HEK293T (cell line): ENCODE data around the gene MYO9A.
"Not testable (repeated sequence)": the region's sequence is repeated elsewhere in the genome, so short reads cannot be mapped to it uniquely, and the experiment has no call there.

Source experiments
- CTCF ChIA-PET: fragments of 350-600 bp; formaldehyde crosslinking; extraction: SDS; loops from one replicate; lab custom pipeline; 2021; ENCODE audit warnings: antibody characterized with exemption, inconsistent platforms; lab: Yijun Ruan, JAX
- POLR2A ChIA-PET: fragments of 350-600 bp; formaldehyde crosslinking; extraction: SDS; loops from one replicate; lab custom pipeline; 2020; ENCODE audit warnings: antibody characterized with exemption, inconsistent platforms; lab: Yijun Ruan, JAX
- DNase-seq: peaks from one replicate; pipeline ENCODE4 v3.0.0; 2012; ENCODE audit warnings: mixed read lengths; ENCODE audit errors: extremely low spot score
- ARNT ChIP-seq: fragments of 450-650 bp; IDR thresholded peaks from 2 replicates; pipeline ENCODE4 v1.6.1; 2017; ENCODE audit warnings: mild to moderate bottlenecking
- BHLHE40 ChIP-seq: fragments of 450-650 bp; IDR thresholded peaks from 2 replicates; pipeline ENCODE4 v1.6.1; 2016; ENCODE audit warnings: mild to moderate bottlenecking, moderate library complexity, borderline replicate concordance
- CTBP1 ChIP-seq: fragments of 450-650 bp; IDR thresholded peaks from 2 replicates; pipeline ENCODE4 v1.6.1; 2016; ENCODE audit warnings: borderline replicate concordance
- ELF4 ChIP-seq: fragments of 450-650 bp; IDR thresholded peaks from 2 replicates; pipeline ENCODE4 v1.6.1; 2017; ENCODE audit warnings: antibody characterized with exemption
- FOXA1 ChIP-seq: fragments of 450-650 bp; IDR thresholded peaks from 2 replicates; pipeline ENCODE4 v1.6.1; 2016; ENCODE audit warnings: mild to moderate bottlenecking
- FOXK2 ChIP-seq: fragments of 450-650 bp; IDR thresholded peaks from 2 replicates; pipeline ENCODE4 v1.6.1; 2016; ENCODE audit warnings: mild to moderate bottlenecking
- FOXM1 ChIP-seq: fragments of 450-650 bp; IDR thresholded peaks from 2 replicates; pipeline ENCODE4 v1.6.1; 2017; ENCODE audit warnings: mild to moderate bottlenecking, borderline replicate concordance
- HDGF ChIP-seq: fragments of 450-650 bp; IDR thresholded peaks from 2 replicates; pipeline ENCODE4 v1.6.1; 2017; ENCODE audit warnings: antibody characterized with exemption, borderline replicate concordance
- L3MBTL2 ChIP-seq: fragments of 450-650 bp; conservative IDR thresholded peaks from 2 replicates; pipeline ENCODE4 v1.6.1; 2016; ENCODE audit warnings: mild to moderate bottlenecking
- LEF1 ChIP-seq: fragments of 450-650 bp; IDR thresholded peaks from 2 replicates; pipeline ENCODE4 v1.6.1; 2017; ENCODE audit warnings: mild to moderate bottlenecking, borderline replicate concordance
- NFRKB ChIP-seq: fragments of 450-650 bp; IDR thresholded peaks from 2 replicates; pipeline ENCODE4 v1.6.1; 2016; ENCODE audit warnings: mild to moderate bottlenecking, moderate library complexity
- PKNOX1 ChIP-seq: fragments of 450-650 bp; IDR thresholded peaks from 2 replicates; pipeline ENCODE4 v1.6.1; 2016
- SP1 ChIP-seq: fragments of 450-650 bp; IDR thresholded peaks from 2 replicates; pipeline ENCODE4 v1.6.1; 2017
- SUZ12 ChIP-seq: fragments of 450-650 bp; IDR thresholded peaks from 2 replicates; pipeline ENCODE4 v1.6.1; 2016; ENCODE audit warnings: mild to moderate bottlenecking
- TARDBP ChIP-seq: fragments of 450-650 bp; IDR thresholded peaks from 2 replicates; pipeline ENCODE4 v1.6.1; 2016
- ZNF384 ChIP-seq: fragments of 450-650 bp; IDR thresholded peaks from 2 replicates; pipeline ENCODE4 v1.6.1; 2016

MYO9A gene

GRCh38 chr15:72112805-72113204 lies 5.1 kb downstream of the MYO9A start:
- TF ChIP-seq TARDBP (no peak), LEF1 (no peak), FOXK2 (no peak), FOXA1 (no peak), PKNOX1 (no peak), ELF4 (no peak), HDGF (no peak), ARNT (no peak), SUZ12 (no peak), ZNF384 (no peak), NFRKB (no peak), FOXM1 (no peak), L3MBTL2 (no peak), CTBP1 (no peak), SP1 (no peak), BHLHE40 (no peak)
- ChIA-PET CTCF (no interaction called here), POLR2A (interaction anchor here (1.5 kb wide), 1 partner anchor 119 kb away, joined by 5 read pairs; the partner anchor contains the start of gene PKM)
- DNase-seq: no peak

GRCh38 chr15:72112116-72112515 lies 5.8 kb downstream of the MYO9A start:
- POLR2A ChIA-PET: no interaction called here
- no peak for DNase-seq
- CTCF ChIA-PET: no interaction called here
- TF ChIP-seq LEF1: no peak
- TF ChIP-seq ELF4: no peak
- TF ChIP-seq CTBP1: no peak
- no peak for TF ChIP-seq ARNT
- no peak for TF ChIP-seq FOXM1
- TF ChIP-seq L3MBTL2: no peak
- TF ChIP-seq ZNF384: 0 out of 2 replicates have a peak, but pooled peaks have one; percentile 14
- TF ChIP-seq PKNOX1: peak; percentile 57

- CTCF ChIA-PET: interaction anchor here (0.6 kb wide), 1 partner anchor 106 kb away, joined by 4 read pairs; no protein-coding TSS in a partner anchor
- no peak for DNase-seq
- TF ChIP-seq FOXA1 (no peak), SP1 (no peak), L3MBTL2 (no peak), NFRKB (no peak), FOXM1 (no peak), FOXK2 (no peak)
- POLR2A ChIA-PET: no interaction called here
Observed at GRCh38 chr15:72110355-72110754, 7.6 kb downstream of the MYO9A start.

- CTCF ChIA-PET: no interaction called here
- TF ChIP-seq HDGF: no peak
- no peak for TF ChIP-seq TARDBP
- no peak for DNase-seq
- POLR2A ChIA-PET: no interaction called here
Observed at GRCh38 chr15:72106068-72106467, 11.9 kb downstream of the MYO9A start.

GRCh38 chr15:72105111-72105510 lies 12.8 kb downstream of the MYO9A start:
- POLR2A ChIA-PET: interaction anchor here (2.1 kb wide), 1 partner anchor 13 kb away, joined by 13 read pairs; the partner anchor contains the start of genes MYO9A and SENP8
- TF ChIP-seq HDGF (no peak), ARNT (no peak), BHLHE40 (no peak), ZNF384 (no peak), FOXM1 (no peak), TARDBP (no peak), FOXK2 (no peak)
- DNase-seq: no peak
- CTCF ChIA-PET: no interaction called here

- DNase-seq, POLR2A ChIA-PET, CTCF ChIA-PET: not testable (repeated sequence)
Observed at GRCh38 chr15:72100551-72100950, 17.4 kb downstream of the MYO9A start.

GRCh38 chr15:72099155-72099554 lies 18.8 kb downstream of the MYO9A start:
- no peak for TF ChIP-seq PKNOX1
- no peak for TF ChIP-seq LEF1
- TF ChIP-seq BHLHE40: no peak
- ChIA-PET POLR2A (interaction anchor here (0.6 kb wide), 1 partner anchor 31 kb away, joined by 3 read pairs; no protein-coding TSS in a partner anchor), CTCF (no interaction called here)
- DNase-seq: no peak

GRCh38 chr15:72098040-72098439 lies 19.9 kb downstream of the MYO9A start:
- CTCF ChIA-PET: no interaction called here
- no peak for DNase-seq
- no peak for TF ChIP-seq FOXM1
- TF ChIP-seq BHLHE40: no peak
- TF ChIP-seq ARNT: no peak
- TF ChIP-seq TARDBP: no peak
- no peak for TF ChIP-seq SUZ12
- no peak for TF ChIP-seq CTBP1
- no peak for TF ChIP-seq NFRKB
- no peak for TF ChIP-seq FOXA1
- no peak for TF ChIP-seq FOXK2
- no peak for TF ChIP-seq HDGF
- TF ChIP-seq LEF1: no peak
- no peak for TF ChIP-seq SP1
- TF ChIP-seq PKNOX1: no peak
- TF ChIP-seq ZNF384: no peak
- TF ChIP-seq L3MBTL2: no peak
- no peak for TF ChIP-seq ELF4
- POLR2A ChIA-PET: no interaction called here
